LNCaP clone FGC (cell line): Measurements from ENCODE around the gene FOXM1.
A peak's percentile ranks its signal among the peaks of the same experiment; 100 is the strongest.
"Not testable (repeated sequence)": the region's sequence is repeated elsewhere in the genome, so short reads cannot be mapped to it uniquely, and the experiment has no call there.

Source experiments
- DNase-seq: peaks from one replicate; pipeline ENCODE4 v3.0.0-alpha.2; 2011; ENCODE audit warnings: low read depth
- H3K4me3 ChIP-seq: 2 replicates; pipeline ENCODE4 v1.5.1; 2011; ENCODE audit warnings: mild to moderate bottlenecking, low read depth, low read length, control low read depth
- TF ChIP-seq, protein P1 (sequence below): IDR thresholded peaks from 2 replicates; pipeline ENCODE4 v1.5.1; 2012; ENCODE audit warnings: mild to moderate bottlenecking; ENCODE audit not compliant: control insufficient read depth, insufficient read depth; ENCODE audit errors: extremely low read depth

The FOXM1 gene

GRCh38 chr12:2884810-2885209, 7.8 kb upstream of the FOXM1 start:
- no peak for DNase-seq
- TF ChIP-seq, protein P1, sequence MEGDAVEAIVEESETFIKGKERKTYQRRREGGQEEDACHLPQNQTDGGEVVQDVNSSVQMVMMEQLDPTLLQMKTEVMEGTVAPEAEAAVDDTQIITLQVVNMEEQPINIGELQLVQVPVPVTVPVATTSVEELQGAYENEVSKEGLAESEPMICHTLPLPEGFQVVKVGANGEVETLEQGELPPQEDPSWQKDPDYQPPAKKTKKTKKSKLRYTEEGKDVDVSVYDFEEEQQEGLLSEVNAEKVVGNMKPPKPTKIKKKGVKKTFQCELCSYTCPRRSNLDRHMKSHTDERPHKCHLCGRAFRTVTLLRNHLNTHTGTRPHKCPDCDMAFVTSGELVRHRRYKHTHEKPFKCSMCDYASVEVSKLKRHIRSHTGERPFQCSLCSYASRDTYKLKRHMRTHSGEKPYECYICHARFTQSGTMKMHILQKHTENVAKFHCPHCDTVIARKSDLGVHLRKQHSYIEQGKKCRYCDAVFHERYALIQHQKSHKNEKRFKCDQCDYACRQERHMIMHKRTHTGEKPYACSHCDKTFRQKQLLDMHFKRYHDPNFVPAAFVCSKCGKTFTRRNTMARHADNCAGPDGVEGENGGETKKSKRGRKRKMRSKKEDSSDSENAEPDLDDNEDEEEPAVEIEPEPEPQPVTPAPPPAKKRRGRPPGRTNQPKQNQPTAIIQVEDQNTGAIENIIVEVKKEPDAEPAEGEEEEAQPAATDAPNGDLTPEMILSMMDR, result no peak
- no peak overlapping the region for H3K4me3 ChIP-seq

GRCh38 chr12:2879853-2880252, 2.9 kb upstream of the FOXM1 start:
- H3K4me3 ChIP-seq, result no peak overlapping the region
- TF ChIP-seq, protein P1, result no peak
- DNase-seq, result no peak

GRCh38 chr12:2877953-2878732, 1.2 kb upstream of the FOXM1 start:
- DNase-seq, result no peak
- TF ChIP-seq, protein P1, result 0 out of 2 replicates have a peak, but pooled peaks have one; percentile 8
- peak overlapping the region; percentile 72 for H3K4me3 ChIP-seq

- TF ChIP-seq, protein P1, result no peak
- peak overlapping the region; percentile 72 for H3K4me3 ChIP-seq
- no peak for DNase-seq
These were observed 435 bp downstream of the FOXM1 start for GRCh38 chr12:2876431-2877046.

- H3K4me3 ChIP-seq, DNase-seq: not testable (repeated sequence)
These were observed 7.9 kb downstream of the FOXM1 start for GRCh38 chr12:2868986-2869632.

DNA sequence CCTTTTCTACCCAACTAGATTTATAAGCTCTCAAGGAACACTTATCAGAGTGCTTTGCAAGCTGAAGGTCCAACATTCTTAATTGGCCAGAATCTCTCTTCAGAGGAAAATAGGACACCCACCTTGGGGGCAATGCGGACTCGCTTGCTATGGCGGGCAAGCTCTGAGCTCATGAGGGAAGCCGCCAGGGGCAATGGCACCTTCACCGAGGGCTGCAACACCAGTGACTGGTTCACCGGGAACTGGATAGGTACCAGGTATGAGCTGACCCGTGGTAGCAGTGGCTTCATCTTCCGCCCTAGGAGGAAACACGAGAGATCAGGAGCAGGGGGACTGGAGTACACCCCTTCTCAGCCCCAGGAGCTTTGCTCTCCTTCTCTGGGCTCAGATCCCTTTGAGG, 12.8 kb downstream of the FOXM1 start:
- TF ChIP-seq, protein P1, result no peak
- no peak overlapping the region for H3K4me3 ChIP-seq
- DNase-seq, result no peak

DNA sequence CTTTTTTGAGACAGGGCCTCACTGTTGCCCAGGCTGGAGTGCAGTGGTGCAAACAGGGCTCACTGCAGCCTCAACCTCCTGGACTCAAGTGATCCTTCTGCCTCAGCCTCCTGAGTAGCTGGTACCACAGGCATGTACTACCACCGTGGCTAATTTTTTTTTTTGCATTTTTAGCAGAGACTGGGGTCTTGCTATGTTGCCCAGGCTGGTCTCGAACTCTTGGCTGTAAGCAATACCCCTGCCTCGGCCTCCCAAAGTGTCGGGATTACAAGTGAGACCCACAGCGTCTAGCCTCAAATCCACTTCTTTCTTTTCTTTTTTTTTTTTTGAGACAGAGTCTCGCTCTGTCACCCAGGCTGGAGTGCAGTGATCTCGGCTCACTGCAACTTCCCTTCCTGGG, 13.6 kb downstream of the FOXM1 start:
- H3K4me3 ChIP-seq, DNase-seq: not testable (repeated sequence)
